LNCAP (cell line): ENCODE data around the gene TOP2A.

Experiments
- CTCF ChIP-seq: fragments of 450-650 bp; IDR thresholded peaks from 2 replicates; pipeline ENCODE4 v1.5.1; 2017; ENCODE audit warnings: mild to moderate bottlenecking

TOP2A gene

GRCh38 chr17:40404003-40404402 is 13.7 kb downstream of the TOP2A start:
- TF ChIP-seq CTCF: no peak

DNA sequence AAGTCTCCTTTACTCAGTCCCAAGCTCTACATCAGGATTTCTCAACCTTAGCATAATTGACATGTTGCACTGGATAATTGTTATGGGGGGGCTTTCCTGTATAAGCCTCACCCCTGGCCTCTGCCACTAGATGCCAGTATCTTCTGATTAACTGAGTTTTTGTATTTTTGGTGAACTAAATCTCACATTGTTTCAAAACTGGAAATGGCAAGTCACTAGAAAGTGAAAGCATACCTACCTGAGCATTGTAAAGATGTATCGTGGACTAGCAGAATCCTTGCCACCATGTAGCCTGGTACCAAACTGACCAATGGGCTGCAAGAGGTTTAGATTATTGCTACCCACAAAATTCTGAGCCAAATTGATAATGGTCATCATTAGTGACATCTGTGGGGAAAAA is 15.0 kb downstream of the TOP2A start:
- TF ChIP-seq CTCF: no peak

DNA sequence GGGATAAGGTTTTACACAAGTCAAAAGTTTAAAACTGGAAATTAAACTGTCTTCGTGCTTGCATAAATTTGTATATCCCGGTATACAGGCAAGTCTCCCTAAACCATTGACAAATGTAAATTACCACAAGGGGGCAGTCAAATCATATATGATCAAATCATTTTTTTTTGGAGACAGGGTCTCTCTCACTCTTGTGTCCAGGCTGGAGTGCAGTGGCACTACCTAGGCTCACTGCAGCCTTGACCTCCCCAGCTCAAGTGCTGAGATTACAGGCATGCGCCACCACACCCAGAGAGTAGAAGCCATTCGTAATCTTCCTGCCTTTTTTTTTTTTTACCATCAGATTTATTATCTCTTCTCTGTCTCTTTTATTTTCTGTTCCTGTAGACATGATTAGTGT is 18.5 kb downstream of the TOP2A start:
- TF ChIP-seq CTCF: peak; percentile 65

DNA sequence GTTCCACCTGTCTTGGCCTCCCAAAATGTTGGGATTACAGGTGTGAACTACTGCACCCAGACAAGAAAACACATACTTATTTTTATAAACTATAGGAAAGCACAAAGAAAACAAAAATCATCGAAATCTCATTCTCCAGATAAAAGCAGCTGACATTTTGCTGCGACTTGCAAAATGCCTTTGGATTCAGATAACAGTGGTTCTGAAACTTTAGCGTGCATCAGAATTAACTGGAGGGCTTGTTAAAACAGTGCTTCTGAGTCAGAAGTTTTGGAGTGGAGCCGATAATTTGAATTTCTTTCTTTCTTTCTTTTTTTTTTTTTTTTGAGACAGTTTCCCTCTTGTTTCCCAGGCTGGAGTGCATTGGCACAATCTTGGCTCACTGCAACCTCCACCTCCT is 35.4 kb downstream of the TOP2A start:
- TF ChIP-seq CTCF: no peak

DNA sequence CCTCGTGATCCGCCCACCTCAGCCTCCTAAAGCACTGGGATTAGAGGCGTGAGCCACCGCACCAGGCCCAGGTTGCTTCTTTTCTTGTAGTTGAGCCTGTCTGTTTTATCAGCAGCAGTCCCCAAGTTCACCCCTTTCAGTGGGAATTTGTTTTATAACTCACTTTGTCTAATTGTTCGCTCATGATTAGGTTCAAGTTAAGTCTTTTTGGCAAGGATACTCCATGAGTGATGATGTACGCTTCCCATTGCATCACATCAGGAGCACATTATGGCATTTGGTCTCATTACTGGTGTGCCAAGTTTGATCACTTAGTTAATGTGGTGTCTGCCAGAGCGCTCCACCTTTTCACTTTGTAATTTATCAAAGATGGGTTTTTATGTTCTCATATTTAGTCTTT is 38.7 kb downstream of the TOP2A start:
- TF ChIP-seq CTCF: no peak

DNA sequence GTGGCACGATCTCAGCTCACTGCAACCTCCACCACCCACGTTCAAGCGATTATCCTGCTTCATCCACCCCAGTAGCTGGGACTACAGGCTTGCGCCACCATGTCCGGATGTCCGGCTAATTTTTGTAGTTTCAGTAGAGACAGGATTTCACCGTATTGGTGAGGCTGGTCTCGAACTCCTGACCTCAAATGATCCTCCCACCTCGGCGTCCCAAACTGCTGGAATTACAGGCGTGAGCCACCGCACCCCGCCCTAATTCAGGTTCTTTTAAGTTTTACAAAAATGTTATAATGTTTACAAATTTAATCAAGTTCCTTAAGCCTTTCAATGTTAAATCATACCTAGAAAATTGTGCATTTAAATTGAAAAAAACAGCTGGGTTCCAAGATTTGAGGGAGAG is 39.9 kb downstream of the TOP2A start:
- no peak for TF ChIP-seq CTCF

GRCh38 chr17:40374821-40375498 is 42.7 kb downstream of the TOP2A start:
- no peak for TF ChIP-seq CTCF

DNA sequence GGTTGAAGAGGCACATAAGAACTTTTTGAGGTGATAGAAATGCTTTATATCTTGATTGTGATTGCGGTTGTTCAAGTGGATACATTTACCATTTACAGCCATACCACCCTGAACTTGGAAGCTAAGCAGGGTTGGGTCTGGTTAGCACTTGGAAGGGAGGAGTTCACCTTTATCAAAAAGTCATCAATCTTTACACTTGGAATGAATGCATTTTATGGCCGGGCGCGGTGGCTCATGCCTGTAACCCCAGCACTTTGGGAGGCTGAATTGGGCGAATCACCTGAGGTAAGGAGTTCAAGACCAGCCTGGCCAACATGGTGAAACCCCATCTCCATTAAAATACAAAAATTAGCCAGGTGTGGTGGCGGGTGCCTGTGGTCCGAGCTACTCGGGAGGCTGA is 43.7 kb downstream of the TOP2A start:
- TF ChIP-seq CTCF: no peak
